Esophagus muscularis mucosa (tissue), 4 donors: Measurements from ENCODE around the gene PRMT7. TPM values are rescaled to one million over a fixed set of nuclear protein-coding genes. Genes with fewer than 3 reads are reported as not detected.

Source experiments
- DNase-seq: peaks from one replicate; pipeline ENCODE4 v3.0.0-alpha.2; 2017; ENCODE audit errors: extremely low spot score
- H3K27ac ChIP-seq, 4 donors: fragments of 200-600 bp; sonication (generic); replicated peaks in 1 of 4; 1 replicate in 3 of 4; 2 replicates in 1 of 4; pipeline ENCODE4 v1.5.1; 2016 to 2019; ENCODE audit warnings: mild to moderate bottlenecking in 1 of 4
- H3K27me3 ChIP-seq, 4 donors: fragments of 200-600 bp; sonication (generic); one replicate each; pipeline versions ENCODE4 v1.5.1 to v1.6.0; 2016 to 2019
- H3K36me3 ChIP-seq, 4 donors: fragments of 200-600 bp; sonication (generic); one replicate each; pipeline ENCODE4 v1.5.1; 2016 to 2019
- H3K4me1 ChIP-seq, 4 donors: fragments of 200-600 bp; sonication (generic); one replicate each; pipeline ENCODE4 v1.5.1; 2016 to 2019
- H3K4me3 ChIP-seq, 4 donors: fragments of 200-600 bp; sonication (generic); 1 replicate in 2 of 4; 2 replicates in 2 of 4; pipeline ENCODE4 v1.5.1; 2016 to 2019; ENCODE audit warnings: mild to moderate bottlenecking in 4 of 4, moderate library complexity in 1 of 4
- H3K9me3 ChIP-seq, 4 donors: fragments of 200-600 bp; sonication (generic); 1 replicate in 3 of 4; 2 replicates in 1 of 4; pipeline ENCODE4 v1.5.1; 2016 to 2019
- CTCF ChIP-seq, 3 experiments: fragments of 200-600 bp in 2 of 3; fragments of 450-650 bp in 1 of 3; sonication (generic) in 2 of 3; IDR thresholded peaks; one replicate each; pipeline ENCODE4 v1.5.1; 2017 to 2019; ENCODE audit warnings: antibody characterized with exemption in 3 of 3, mild to moderate bottlenecking in 2 of 3, moderate library complexity in 1 of 3
- EP300 ChIP-seq: sonication (generic); formaldehyde crosslinking; IDR thresholded peaks from one replicate; pipeline ENCODE4 v1.6.1; 2017; ENCODE audit warnings: antibody characterized with exemption
- POLR2A ChIP-seq: fragments of 450-650 bp; IDR thresholded peaks from one replicate; pipeline ENCODE4 v1.6.1; 2017; ENCODE audit warnings: antibody characterized with exemption, moderate library complexity, mild to moderate bottlenecking, low read depth
- POLR2AphosphoS5 ChIP-seq, 2 donors: sonication (generic); formaldehyde crosslinking; IDR thresholded peaks; one replicate each; pipeline ENCODE4 v1.6.1; 2017; ENCODE audit warnings: antibody characterized with exemption in 2 of 2
- WGBS: methylation state at CpG from one replicate; pipeline ENCODE4 v1.1.5; 2018; 5-methylcytosine and 5-hydroxymethylcytosine counted together
- intact Hi-C: fragments of 100-400 bp; cut with DNase I; formaldehyde crosslinking; loops from one replicate; pipeline ENCODE4 v1.15.1; 2023
- total RNA-seq, 4 donors: library from RNA; depleted of rRNA; stranded (reverse); fragments of >200 nt; gene quantifications; one replicate each; pipeline versions ENCODE4 v1.1.0 to v1.2.1, GENCODE V29; 2016

The PRMT7 gene
- total RNA-seq, 4 donors from 2014 or later: 20.0 to 31.1 (median 26.8) TPM

- no peak for DNase-seq
- intact Hi-C loops: no loop called here
Measured at GRCh38 chr16:68355447-68356248, 44.8 kb downstream of the PRMT7 start.

GRCh38 chr16:68356249-68356918 is 45.6 kb downstream of the PRMT7 start:
- H3K36me3 ChIP-seq: peaks cover 50 to 88% (median 85%) of the 10 kb centered on the region in 4 donors
- H3K27me3 ChIP-seq: no peaks in the 10 kb centered on the region
- H3K9me3 ChIP-seq: no peaks in the 10 kb centered on the region
- H3K4me1 ChIP-seq: peaks cover 0 to 15% (median 0%) of the 10 kb centered on the region in 4 donors
- DNase-seq: no peak
- TF ChIP-seq CTCF (IDR thresholded peaks at IDR 0.05) (no peak), EP300 (no peak), POLR2AphosphoS5 (IDR thresholded peaks at IDR 0.05) (no peak), POLR2A (no peak)
- intact Hi-C loops: no loop called here
- H3K27ac ChIP-seq: no peak overlapping the region
- no peak overlapping the region for H3K4me3 ChIP-seq
- WGBS: 69% methylated on average over 19 of the region's 28 CpGs

More at GRCh38 chr16:68355447-68356248, 44.8 kb downstream of the PRMT7 start:
- 75% methylated on average over 17 of the region's 28 CpGs for WGBS
- H3K4me1 ChIP-seq: peaks cover 0 to 15% (median 0%) of the 10 kb centered on the region in 4 donors
- no peaks in the 10 kb centered on the region for H3K27me3 ChIP-seq
- no peak overlapping the region for H3K27ac ChIP-seq
- TF ChIP-seq POLR2AphosphoS5 (IDR thresholded peaks at IDR 0.05) (no peak), POLR2A (no peak), EP300 (no peak), CTCF (IDR thresholded peaks at IDR 0.05) (no peak)
- no peaks in the 10 kb centered on the region for H3K9me3 ChIP-seq
- peaks cover 54 to 92% (median 91%) of the 10 kb centered on the region in 4 donors for H3K36me3 ChIP-seq
- no peak overlapping the region for H3K4me3 ChIP-seq

- H3K9me3 ChIP-seq: no peaks in the 10 kb centered on the region
- intact Hi-C loops: no loop called here
Measured at GRCh38 chr16:68356919-68357286, 46.1 kb downstream of the PRMT7 start.

GRCh38 chr16:68357521-68357922 is 46.7 kb downstream of the PRMT7 start:
- DNase-seq: no peak
- Histone ChIP-seq H3K27me3 (no peaks in the 10 kb centered on the region), H3K9me3 (no peaks in the 10 kb centered on the region), H3K27ac (no peak overlapping the region), H3K4me1 (peaks cover 0 to 18% (median 0%) of the 10 kb centered on the region in 4 donors), H3K36me3 (peaks cover 44 to 77% (median 74%) of the 10 kb centered on the region in 4 donors), H3K4me3 (no peak overlapping the region)
- TF ChIP-seq EP300 (no peak), CTCF (IDR thresholded peaks at IDR 0.05) (no peak), POLR2AphosphoS5 (IDR thresholded peaks at IDR 0.05) (no peak), POLR2A (no peak)
- WGBS: 98% methylated on average over 8 of the region's 9 CpGs
- intact Hi-C loops: no loop called here

More at GRCh38 chr16:68356919-68357286, 46.1 kb downstream of the PRMT7 start:
- Histone ChIP-seq H3K4me3 (no peak overlapping the region), H3K27ac (no peak overlapping the region), H3K36me3 (peaks cover 49 to 83% (median 80%) of the 10 kb centered on the region in 4 donors), H3K27me3 (no peaks in the 10 kb centered on the region), H3K4me1 (peaks cover 0 to 15% (median 0%) of the 10 kb centered on the region in 4 donors)
- 94% methylated on average over 4 of the region's 5 CpGs for WGBS
- no peak for TF ChIP-seq EP300
- no peak for TF ChIP-seq POLR2A
- no peak for TF ChIP-seq POLR2AphosphoS5 (IDR thresholded peaks at IDR 0.05)
- no peak for TF ChIP-seq CTCF (IDR thresholded peaks at IDR 0.05)
- no peak for DNase-seq
